ENCODE data around the gene ARHGEF38. TPM values are rescaled to one million over a fixed set of nuclear protein-coding genes. Genes with fewer than 3 reads are reported as not detected.

ARHGEF38 gene
- total RNA-seq, 1 experiment from 2014 or later = not detected

DNA sequence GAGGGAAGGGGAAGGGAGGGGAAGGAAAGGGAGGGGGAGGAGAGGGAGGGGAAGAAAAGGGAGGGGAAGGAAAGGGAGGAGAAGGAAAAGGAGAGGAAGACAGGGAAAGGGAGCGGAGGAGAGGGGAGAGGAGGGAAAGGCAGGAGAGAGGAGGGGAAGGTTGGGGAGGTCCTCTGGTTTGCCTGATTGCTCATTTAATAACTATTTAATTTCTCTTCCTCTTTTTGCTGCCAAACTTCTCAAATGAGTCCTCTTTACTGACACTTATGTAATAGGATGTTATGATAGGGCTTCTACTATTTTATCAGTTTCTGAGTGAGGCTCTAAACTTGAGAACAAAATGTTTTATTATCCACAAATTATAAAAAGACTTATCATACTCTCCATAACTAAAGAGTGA is 43.1 kb upstream of the ARHGEF38 start:
- no peak for DNase-seq (ENCODE audit: low spot score)
- Histone ChIP-seq H3K27me3 (replicated peaks; ENCODE audit: insufficient read depth, low read depth, low read length, poor library complexity) (no peaks in the 10 kb centered on the region), H3K27ac (ENCODE audit: low read depth, low read length, poor library complexity, severe bottlenecking) (no peak overlapping the region), H3K36me3 (ENCODE audit: insufficient read depth, low read length, poor library complexity, severe bottlenecking) (no peaks in the 10 kb centered on the region), H3K9me3 (ENCODE audit: low read depth, low read length, poor library complexity, severe bottlenecking) (no peaks in the 10 kb centered on the region), H3K4me1 (ENCODE audit: insufficient read depth, low read length, poor library complexity, severe bottlenecking) (no peaks in the 10 kb centered on the region), H3K4me3 (ENCODE audit: low read depth, low read length, poor library complexity, severe bottlenecking) (no peak overlapping the region)
- BruUV-seq (replicated peaks) = no TSS peak
- intact Hi-C loops (cut with micrococcal nuclease; ENCODE audit: unreplicated experiment) = no loop called here
- ChIA-PET CTCF (no interaction called here), POLR2A (ENCODE audit: low non-redundant PET) (no interaction called here)
- TF ChIP-seq CTCF (conservative IDR thresholded peaks at IDR 0.05; ENCODE audit: low read depth, low read length) (no peak), EZH2 (IDR thresholded peaks at IDR 0.05; ENCODE audit: borderline replicate concordance, low read depth, low read length, poor library complexity, severe bottlenecking) (no peak)

DNA sequence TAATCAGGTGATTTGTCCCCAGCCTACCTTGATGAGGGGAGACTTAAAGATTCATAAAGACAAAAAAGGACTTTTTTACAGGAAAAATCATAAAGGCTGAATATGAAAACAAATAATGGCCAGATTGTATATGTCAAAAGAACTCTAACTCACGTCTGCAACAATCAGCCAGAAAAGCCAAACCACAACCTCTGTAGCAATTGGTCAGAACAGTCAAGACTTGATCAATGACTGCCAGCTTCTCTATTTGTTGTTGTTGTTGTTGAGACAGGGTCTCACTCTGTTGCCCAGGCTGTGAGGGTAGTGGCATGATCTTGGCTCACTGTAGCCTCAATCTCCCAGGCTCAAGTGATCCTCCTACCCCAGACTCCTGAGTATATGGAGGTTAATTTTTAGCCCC is 42.7 kb upstream of the ARHGEF38 start:
- Histone ChIP-seq H3K27me3 (replicated peaks; ENCODE audit: insufficient read depth, low read depth, low read length, poor library complexity) (no peaks in the 10 kb centered on the region), H3K9me3 (ENCODE audit: low read depth, low read length, poor library complexity, severe bottlenecking) (no peaks in the 10 kb centered on the region), H3K4me3 (ENCODE audit: low read depth, low read length, poor library complexity, severe bottlenecking) (no peak overlapping the region), H3K36me3 (ENCODE audit: insufficient read depth, low read length, poor library complexity, severe bottlenecking) (no peaks in the 10 kb centered on the region), H3K4me1 (ENCODE audit: insufficient read depth, low read length, poor library complexity, severe bottlenecking) (no peaks in the 10 kb centered on the region), H3K27ac (ENCODE audit: low read depth, low read length, poor library complexity, severe bottlenecking) (no peak overlapping the region)
- intact Hi-C loops (cut with micrococcal nuclease; ENCODE audit: unreplicated experiment) = no loop called here
- BruUV-seq (replicated peaks) = no TSS peak
- ChIA-PET CTCF (no interaction called here), POLR2A (ENCODE audit: low non-redundant PET) (no interaction called here)
- TF ChIP-seq EZH2 (IDR thresholded peaks at IDR 0.05; ENCODE audit: borderline replicate concordance, low read depth, low read length, poor library complexity, severe bottlenecking) = no peak
- TF ChIP-seq CTCF (conservative IDR thresholded peaks at IDR 0.05; ENCODE audit: low read depth, low read length) = no peak
- DNase-seq (ENCODE audit: low spot score) = no peak

DNA sequence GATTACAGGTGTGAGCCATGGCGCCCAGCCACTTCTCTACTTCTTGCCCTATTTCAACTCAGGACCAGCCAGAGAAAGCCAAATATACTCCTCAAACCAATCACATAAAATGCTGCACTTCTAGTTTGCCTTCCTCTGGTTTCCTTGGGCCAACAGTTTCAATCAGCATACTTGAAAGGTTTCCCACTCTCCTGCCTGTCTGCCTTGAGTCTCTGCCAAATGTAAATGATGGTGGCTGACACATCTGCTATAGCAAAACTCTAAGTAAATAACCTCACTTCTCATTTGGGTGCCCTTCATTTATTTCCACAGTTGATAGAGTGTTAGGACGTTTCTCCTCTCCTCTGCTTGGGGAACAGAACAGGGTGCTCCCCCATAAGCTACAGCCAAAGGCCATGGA is 42.2 kb upstream of the ARHGEF38 start:
- no TSS peak for BruUV-seq (replicated peaks)
- ChIA-PET CTCF (no interaction called here), POLR2A (ENCODE audit: low non-redundant PET) (no interaction called here)
- Histone ChIP-seq H3K4me1 (ENCODE audit: insufficient read depth, low read length, poor library complexity, severe bottlenecking) (no peaks in the 10 kb centered on the region), H3K9me3 (ENCODE audit: low read depth, low read length, poor library complexity, severe bottlenecking) (no peaks in the 10 kb centered on the region), H3K27ac (ENCODE audit: low read depth, low read length, poor library complexity, severe bottlenecking) (no peak overlapping the region), H3K4me3 (ENCODE audit: low read depth, low read length, poor library complexity, severe bottlenecking) (no peak overlapping the region), H3K27me3 (replicated peaks; ENCODE audit: insufficient read depth, low read depth, low read length, poor library complexity) (no peaks in the 10 kb centered on the region), H3K36me3 (ENCODE audit: insufficient read depth, low read length, poor library complexity, severe bottlenecking) (no peaks in the 10 kb centered on the region)
- no peak for TF ChIP-seq CTCF (conservative IDR thresholded peaks at IDR 0.05; ENCODE audit: low read depth, low read length)
- DNase-seq (ENCODE audit: low spot score) = no peak
- intact Hi-C loops (cut with micrococcal nuclease; ENCODE audit: unreplicated experiment) = no loop called here
